NOMO-1 (cell line): ENCODE results near the gene SVIL.
"Not testable (repeated sequence)": the region's sequence is repeated elsewhere in the genome, so short reads cannot be mapped to it uniquely, and the experiment has no call there.

Experiments used
- DNase-seq, 2 experiments: peaks; one replicate each; lab custom pipeline; 2025; ENCODE audit not compliant: unreplicated experiment in 2 of 2; lab: John Stamatoyannopoulos, UW

Gene SVIL

DNA sequence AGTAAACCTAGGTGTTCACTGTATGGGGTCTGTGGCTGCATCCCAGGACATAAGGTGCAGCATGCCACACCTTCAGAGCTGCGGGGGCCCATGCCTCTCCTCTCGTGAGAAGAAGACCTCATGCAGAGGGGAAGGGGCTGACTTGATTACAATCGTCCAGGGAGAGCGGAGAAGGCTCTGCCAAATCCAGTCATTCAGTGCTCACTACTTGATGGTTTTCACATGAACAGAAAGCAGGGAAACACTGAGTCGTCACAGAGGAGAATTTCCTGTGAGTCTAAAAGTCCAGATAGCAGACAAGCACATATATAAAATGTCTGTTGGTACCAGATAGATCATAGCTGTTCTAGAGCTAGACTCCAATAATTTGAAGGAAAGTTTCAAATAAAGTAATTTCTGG is 52.0 kb downstream of the SVIL start:
- DNase-seq, result not testable (repeated sequence)

DNA sequence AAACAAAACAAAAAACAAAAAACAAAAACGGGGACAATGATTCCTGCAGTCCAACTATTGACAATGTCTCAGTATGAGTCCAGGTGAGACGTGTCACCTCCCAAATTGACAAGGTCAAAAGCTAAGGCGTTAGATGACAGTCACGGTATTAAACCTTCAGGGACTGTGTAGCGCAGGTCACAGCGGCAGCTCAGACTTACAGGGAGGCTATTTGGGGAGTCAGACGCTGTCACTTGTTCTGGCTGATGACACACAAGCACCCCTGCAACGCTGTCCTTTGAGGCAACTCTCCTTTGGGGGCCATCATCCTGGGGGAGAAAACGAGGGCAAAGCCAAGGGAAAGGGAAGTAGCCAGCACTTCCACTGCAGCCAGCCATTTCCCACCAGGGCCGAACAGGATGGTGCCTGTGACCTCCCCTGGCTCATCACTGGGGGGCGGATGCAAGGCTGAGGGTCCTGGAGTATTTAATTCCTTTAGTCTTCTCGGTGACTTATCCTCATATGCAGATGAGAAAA is 55.3 kb downstream of the SVIL start:
- no peak for DNase-seq

- no peak for DNase-seq
Observed at GRCh38 chr10:29578457-29578856, 56.3 kb downstream of the SVIL start.

DNA sequence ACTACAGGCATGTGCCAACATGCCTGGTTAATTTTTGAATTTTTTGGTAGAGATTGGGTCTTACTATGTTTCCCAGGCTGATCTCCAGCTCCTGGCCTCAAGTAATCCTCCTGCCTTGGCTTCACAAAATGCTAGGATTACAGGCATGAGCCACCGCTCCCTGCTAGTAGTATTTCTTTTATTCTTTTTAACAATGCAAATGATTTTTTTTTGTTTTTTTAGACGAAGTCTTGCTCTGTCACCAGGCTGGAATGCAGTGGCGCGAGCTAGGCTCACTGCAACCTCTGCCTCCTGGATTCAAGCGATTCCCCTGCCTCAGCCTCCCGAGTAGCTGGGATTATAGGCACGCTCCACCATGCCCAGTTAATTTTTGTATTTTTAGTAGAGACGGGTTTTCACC is 58.1 kb downstream of the SVIL start:
- no peak for DNase-seq

DNA sequence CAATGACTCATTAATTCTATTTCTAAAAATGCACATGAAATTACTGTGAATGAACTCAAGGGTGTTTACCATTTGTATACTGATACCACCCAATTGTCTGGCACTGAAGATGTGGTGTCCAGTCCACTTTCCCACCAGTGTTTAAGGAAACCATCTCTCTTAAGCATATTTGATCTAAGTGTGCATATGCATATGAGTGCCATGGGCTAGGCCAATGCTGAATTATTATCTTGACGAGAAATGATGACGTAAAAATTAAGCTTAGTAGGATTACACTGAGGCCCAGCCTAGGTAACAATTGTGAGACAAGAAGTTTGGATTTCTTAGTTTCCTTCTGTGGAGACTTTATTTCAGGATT is 59.7 kb downstream of the SVIL start:
- DNase-seq, result no peak

- DNase-seq, result not testable (repeated sequence)
Observed at GRCh38 chr10:29574212-29575097, 60.3 kb downstream of the SVIL start.

DNA sequence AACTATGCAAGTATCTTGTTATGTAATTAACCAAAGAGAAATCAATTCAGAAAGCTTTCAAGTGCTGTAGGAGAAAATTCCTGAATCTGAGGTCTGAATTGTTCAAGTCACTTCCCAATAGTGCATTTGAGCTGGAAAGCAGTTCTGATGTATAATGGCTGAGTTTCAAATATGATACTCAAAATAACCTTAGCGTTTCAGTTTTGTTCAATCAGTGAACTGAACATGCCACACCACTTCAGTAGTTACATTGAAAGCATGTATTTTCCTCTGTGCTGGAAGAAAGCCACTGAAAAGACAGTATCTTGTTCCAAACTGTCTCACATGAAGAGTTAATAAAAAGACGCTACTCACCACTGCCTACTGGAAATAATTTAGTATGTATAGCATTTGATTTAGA is 64.5 kb downstream of the SVIL start:
- DNase-seq, result not testable (repeated sequence)

DNA sequence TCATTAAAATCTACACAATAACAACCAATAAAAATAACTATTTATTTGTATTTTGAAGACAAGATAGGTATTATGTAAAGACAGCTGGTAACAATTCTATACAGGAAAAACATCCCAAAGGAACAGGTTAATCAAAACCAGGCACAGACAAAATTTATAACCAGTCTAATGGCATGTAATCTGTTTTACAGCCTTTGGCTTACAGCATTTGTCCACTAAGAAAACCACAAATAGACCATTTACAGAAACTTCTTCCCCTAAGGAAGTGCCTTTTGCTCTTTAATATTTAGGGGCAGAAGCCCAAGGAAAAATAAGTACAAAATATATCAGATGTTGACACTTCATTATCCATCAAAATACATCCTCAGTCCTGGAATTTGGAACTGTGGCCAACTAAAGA is 65.0 kb downstream of the SVIL start:
- DNase-seq, result no peak

DNA sequence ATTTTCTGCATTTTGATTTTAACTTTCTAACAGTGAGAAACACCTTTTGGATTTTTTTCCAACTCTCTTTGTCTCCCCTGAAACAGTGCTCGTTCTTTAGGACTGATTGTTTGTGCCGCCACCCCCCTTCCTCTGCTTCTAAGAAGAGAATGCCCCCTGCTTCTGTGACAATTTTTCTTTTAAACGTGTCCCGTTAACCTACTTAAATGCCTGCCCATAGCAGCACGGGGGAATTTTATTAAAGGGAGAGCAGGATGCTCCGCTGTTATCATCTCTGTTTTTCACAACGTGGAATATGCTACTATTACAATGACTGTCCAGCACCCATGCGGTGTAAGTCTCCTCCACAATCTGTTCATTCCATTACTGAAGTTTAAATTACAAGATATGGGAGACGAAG is 67.8 kb downstream of the SVIL start:
- DNase-seq, result no peak

GRCh38 chr10:29566209-29566608 is 68.6 kb downstream of the SVIL start:
- not testable (repeated sequence) for DNase-seq

- DNase-seq, result peak; percentile 19 to 86
Observed at GRCh38 chr10:29563420-29564035, 71.2 kb downstream of the SVIL start.

DNA sequence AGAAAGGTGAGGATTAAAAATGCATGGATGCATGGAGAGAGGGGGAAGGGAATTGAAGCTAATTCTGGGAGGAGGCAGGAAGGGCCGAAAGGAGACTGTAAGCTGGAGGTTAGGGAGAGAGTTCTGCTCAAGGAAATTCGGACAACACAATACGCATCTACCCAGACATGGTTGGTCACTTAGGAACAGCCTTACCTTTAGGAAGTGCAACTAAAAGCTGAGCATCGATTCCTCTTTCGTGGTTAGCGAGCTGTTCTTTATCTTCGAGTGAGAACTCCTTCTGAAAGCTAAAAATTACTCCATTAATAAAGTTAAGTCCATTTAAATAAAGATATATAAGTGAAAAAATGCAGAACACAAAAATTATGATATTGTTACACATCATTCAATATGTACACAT is 71.8 kb downstream of the SVIL start:
- DNase-seq, result peak in 1 of 2 experiments; percentile 17

DNA sequence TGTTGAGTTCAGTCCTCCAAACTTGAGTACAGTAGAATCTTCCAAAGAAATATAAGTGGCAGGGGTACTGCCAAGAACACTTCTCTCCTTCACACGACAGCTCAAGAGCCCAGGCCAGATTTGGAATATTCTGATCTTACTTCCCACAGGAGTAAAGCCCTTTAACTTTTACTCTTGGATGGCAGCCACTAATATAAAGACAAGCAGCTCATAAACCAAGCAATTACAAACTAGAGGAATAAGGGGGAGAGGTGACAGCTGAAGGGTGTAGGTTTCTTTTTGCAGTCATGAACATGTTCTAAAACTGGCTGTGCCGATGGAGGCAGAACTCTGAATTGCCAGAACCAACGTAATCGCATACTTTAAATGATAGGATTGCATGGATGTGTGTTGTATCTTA is 74.8 kb downstream of the SVIL start:
- DNase-seq, result no peak

DNA sequence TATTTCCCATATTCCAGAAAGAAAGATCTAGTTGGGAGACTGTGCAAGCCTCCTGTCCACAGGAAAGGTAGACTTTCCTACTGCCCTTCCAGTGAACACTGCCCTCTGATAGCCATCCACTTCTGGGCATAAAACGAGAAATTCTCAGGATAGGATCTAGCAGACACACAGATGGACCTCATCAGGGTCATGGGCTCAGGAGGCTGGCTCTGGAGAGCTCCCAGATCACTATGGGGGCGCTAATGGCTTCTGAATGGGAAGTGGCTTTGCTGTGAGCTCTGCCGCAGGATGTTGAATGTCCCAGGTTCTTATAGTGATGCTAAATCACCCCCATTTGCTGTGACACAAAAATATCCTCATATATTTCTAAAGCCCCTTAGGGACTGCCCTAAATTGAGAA is 77.1 kb downstream of the SVIL start:
- no peak for DNase-seq

GRCh38 chr10:29555746-29556481 is 78.9 kb downstream of the SVIL start:
- no peak for DNase-seq

DNA sequence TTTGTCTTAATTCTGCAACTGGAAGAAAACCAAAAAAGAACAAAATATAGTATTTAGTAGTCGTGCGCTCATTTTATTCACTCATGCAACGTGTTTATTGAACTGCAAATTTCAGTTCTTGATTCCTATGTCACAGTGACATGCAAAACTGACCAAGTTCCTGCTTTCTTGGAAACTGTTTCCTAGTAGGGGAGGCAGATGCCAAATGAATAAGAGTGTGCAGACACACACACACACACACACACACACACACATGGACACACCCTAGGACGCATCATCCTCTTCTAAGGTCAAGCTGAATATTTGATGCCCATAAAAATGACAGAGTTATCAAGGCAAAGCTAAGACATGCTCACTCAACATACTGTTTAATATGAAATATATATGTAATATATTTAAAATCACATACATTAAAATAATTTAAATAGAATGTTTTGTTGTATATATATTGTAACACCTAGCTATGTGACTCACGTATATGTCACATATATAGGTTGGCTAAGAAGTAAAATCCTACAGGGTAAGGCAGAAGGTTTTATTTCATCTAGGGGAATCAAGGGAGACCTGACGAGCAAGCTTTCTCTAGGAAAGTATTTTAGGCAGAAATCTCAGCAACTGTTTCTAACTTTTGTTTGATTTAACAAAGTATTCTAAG is 79.6 kb downstream of the SVIL start:
- DNase-seq, result peak in 1 of 2 experiments; percentile 38

GRCh38 chr10:29554660-29555059 is 80.1 kb downstream of the SVIL start:
- DNase-seq, result no peak

- no peak for DNase-seq
Observed at GRCh38 chr10:29553544-29554250, 81.1 kb downstream of the SVIL start.

- not testable (repeated sequence) for DNase-seq
Observed at GRCh38 chr10:29553116-29553515, 81.7 kb downstream of the SVIL start.

GRCh38 chr10:29549493-29549892 is 85.3 kb downstream of the SVIL start:
- not testable (repeated sequence) for DNase-seq
